Lower leg skin (tissue), 3 donors: ENCODE data around the gene TAGLN2.

ENCODE experiments used
- POLR2A ChIP-seq, 2 donors: fragments of 450-650 bp; IDR thresholded peaks; one replicate each; pipeline ENCODE4 v1.6.1; 2016 to 2017; ENCODE audit warnings: antibody characterized with exemption in 2 of 2, mild to moderate bottlenecking in 1 of 2, moderate library complexity in 1 of 2
- TF ChIP-seq, protein P1 (sequence below), 3 donors: fragments of 450-650 bp; IDR thresholded peaks; one replicate each; pipeline ENCODE4 v1.5.1; 2016; ENCODE audit warnings: antibody characterized with exemption in 3 of 3, mild to moderate bottlenecking in 3 of 3, moderate library complexity in 2 of 3

DNA sequence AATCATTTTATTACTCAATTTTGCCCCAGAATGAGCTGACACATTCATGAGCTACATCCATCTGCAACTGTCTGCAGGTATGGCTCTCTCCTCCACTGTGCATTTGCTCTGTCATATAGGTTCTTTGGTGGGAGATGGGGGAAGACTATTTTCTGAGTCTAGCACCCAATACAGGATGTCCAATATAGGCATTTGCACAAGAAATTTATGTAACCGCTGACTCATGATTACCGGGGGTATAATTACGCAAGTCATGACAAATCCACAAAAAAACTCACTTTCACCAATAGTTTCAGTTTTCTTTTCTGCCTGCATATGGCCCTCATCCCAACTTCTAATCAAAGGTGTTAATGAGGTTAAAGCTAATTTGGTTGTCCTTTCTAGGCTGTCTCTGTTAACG lies 45.3 kb downstream of the TAGLN2 start:
- TF ChIP-seq, protein P1, sequence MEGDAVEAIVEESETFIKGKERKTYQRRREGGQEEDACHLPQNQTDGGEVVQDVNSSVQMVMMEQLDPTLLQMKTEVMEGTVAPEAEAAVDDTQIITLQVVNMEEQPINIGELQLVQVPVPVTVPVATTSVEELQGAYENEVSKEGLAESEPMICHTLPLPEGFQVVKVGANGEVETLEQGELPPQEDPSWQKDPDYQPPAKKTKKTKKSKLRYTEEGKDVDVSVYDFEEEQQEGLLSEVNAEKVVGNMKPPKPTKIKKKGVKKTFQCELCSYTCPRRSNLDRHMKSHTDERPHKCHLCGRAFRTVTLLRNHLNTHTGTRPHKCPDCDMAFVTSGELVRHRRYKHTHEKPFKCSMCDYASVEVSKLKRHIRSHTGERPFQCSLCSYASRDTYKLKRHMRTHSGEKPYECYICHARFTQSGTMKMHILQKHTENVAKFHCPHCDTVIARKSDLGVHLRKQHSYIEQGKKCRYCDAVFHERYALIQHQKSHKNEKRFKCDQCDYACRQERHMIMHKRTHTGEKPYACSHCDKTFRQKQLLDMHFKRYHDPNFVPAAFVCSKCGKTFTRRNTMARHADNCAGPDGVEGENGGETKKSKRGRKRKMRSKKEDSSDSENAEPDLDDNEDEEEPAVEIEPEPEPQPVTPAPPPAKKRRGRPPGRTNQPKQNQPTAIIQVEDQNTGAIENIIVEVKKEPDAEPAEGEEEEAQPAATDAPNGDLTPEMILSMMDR (IDR thresholded peaks at IDR 0.05), result no peak
- TF ChIP-seq POLR2A (IDR thresholded peaks at IDR 0.05), result no peak
